Measurements from ENCODE around the gene PHLDB2.

- TF ChIP-seq POLR2AphosphoS5 (IDR thresholded peaks at IDR 0.05) = no peak
- TF ChIP-seq, protein P1, sequence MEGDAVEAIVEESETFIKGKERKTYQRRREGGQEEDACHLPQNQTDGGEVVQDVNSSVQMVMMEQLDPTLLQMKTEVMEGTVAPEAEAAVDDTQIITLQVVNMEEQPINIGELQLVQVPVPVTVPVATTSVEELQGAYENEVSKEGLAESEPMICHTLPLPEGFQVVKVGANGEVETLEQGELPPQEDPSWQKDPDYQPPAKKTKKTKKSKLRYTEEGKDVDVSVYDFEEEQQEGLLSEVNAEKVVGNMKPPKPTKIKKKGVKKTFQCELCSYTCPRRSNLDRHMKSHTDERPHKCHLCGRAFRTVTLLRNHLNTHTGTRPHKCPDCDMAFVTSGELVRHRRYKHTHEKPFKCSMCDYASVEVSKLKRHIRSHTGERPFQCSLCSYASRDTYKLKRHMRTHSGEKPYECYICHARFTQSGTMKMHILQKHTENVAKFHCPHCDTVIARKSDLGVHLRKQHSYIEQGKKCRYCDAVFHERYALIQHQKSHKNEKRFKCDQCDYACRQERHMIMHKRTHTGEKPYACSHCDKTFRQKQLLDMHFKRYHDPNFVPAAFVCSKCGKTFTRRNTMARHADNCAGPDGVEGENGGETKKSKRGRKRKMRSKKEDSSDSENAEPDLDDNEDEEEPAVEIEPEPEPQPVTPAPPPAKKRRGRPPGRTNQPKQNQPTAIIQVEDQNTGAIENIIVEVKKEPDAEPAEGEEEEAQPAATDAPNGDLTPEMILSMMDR (IDR thresholded peaks at IDR 0.05) = no peak
Measured at GRCh38 chr3:111829023-111829422, 30.0 kb upstream of the PHLDB2 start.

All from upper lobe of left lung (tissue), 4 donors.